Measurements from ENCODE around the gene ERAL1.
"Not testable (repeated sequence)": the region's sequence is repeated elsewhere in the genome, so short reads cannot be mapped to it uniquely, and the experiment has no call there.

Gene ERAL1

DNA sequence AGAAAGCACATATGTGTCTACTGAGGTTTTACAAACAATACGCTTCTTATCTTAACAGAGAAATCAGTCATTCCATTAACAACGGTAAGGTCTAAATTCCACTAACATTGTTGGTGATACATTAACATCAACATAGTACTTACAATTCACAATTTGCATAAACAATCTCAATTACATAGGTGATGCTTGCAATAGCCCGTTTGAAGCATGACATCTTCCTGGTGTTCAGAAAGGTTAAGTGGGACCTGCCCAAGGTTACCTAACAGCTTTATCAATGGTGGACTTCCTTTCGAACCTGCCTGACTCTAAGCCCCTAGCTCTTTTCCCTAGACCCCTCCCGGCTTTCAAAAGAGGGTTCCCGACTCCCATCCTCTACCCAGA, 12.9 kb upstream of the ERAL1 start:
- H3K27me3 Mint-ChIP-seq = no peaks in the 10 kb centered on the region
- H3K4me1 Mint-ChIP-seq (ENCODE audit: low read depth) = peaks cover 21% of the 10 kb centered on the region
- H3K27ac Mint-ChIP-seq = peak overlapping the region; percentile 96
- peak overlapping the region; percentile 100 for H3K4me3 Mint-ChIP-seq
- no peaks in the 10 kb centered on the region for H3K36me3 Mint-ChIP-seq
- no peaks in the 10 kb centered on the region for H3K9me3 Mint-ChIP-seq (ENCODE audit: low read depth)

DNA sequence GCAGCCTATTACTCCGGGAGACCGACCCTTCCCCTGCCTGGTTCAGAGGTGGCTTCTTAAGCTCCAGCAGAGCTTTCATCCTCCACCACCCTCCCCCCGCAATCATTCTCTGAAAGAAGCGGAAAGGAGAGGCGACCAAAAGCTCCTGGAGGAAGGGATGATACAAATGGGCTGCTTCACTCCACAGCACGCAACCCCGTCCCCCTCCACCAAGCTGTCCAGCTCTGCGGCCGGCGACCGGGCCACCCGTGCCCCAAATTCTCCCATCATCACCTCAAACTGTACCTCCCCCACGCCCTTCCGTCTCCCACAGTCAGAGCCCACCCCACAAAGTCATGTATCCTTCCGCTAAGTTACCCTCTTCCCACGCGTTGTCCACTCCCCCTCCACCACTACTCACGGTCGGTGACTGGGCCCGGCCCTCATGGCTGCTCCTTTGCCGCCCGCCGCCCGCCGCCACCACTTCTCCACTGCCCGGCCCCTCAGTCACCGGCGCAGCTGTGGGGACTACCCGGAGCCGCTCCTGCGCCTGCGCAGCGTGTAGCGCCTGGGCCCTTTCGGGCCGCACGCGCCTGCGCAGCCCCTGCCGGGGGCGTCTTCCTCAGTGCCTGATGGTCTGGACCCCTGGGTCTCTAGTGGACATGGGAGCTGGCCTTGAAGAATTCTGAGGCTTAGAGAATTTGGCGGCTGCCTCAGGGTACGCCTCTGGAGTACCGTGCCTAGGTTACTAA, 12.4 kb upstream of the ERAL1 start, which contains the start of gene FAM222B:
Gene FAM222B (minus strand): TSS at position 509 of the 731 bp plus-strand sequence. CDS start 76,123 bp downstream, outside the sequence.
- Mint-ChIP-seq H3K27me3 (no peaks in the 10 kb centered on the region), H3K36me3 (no peaks in the 10 kb centered on the region), H3K4me3 (peak within 1 kb of the TSS; percentile 100), H3K27ac (peak within 1 kb of the TSS; percentile 96), H3K4me1 (ENCODE audit: low read depth) (peaks cover 21% of the 10 kb centered on the region), H3K9me3 (ENCODE audit: low read depth) (no peaks in the 10 kb centered on the region)

DNA sequence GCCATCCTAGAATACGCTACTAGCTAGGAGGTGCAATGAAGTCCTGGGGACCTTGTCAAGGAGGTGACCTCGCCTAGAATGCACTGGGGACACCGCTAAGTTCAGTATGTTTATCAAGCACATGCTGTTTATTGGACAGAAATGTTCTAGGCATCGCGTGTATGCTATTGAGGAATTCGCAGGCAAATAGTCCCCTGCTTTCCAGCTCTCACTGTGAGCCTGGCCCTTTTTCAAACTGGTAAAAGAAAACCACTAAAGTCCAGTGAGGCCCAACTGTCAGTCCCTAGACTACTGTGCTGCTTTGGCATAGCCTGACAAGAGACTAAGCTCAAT, 11.0 kb upstream of the ERAL1 start:
- Mint-ChIP-seq H3K9me3 (ENCODE audit: low read depth) (no peaks in the 10 kb centered on the region), H3K27ac (peak overlapping the region; percentile 64)

GRCh38 chr17:28846231-28846630, 8.6 kb upstream of the ERAL1 start:
- no peaks in the 10 kb centered on the region for H3K9me3 Mint-ChIP-seq (ENCODE audit: low read depth)
- H3K27me3 Mint-ChIP-seq = no peaks in the 10 kb centered on the region
- no peaks in the 10 kb centered on the region for H3K36me3 Mint-ChIP-seq
- peaks cover 9% of the 10 kb centered on the region for H3K4me1 Mint-ChIP-seq (ENCODE audit: low read depth)
- H3K27ac Mint-ChIP-seq = no peak overlapping the region
- H3K4me3 Mint-ChIP-seq = no peak overlapping the region

More for the DNA sequence above, 11.0 kb upstream of the ERAL1 start:
- H3K27me3 Mint-ChIP-seq = no peaks in the 10 kb centered on the region
- H3K36me3 Mint-ChIP-seq = no peaks in the 10 kb centered on the region
- peak overlapping the region; percentile 63 for H3K4me3 Mint-ChIP-seq
- peaks cover 21% of the 10 kb centered on the region for H3K4me1 Mint-ChIP-seq (ENCODE audit: low read depth)

GRCh38 chr17:28846699-28847098, 8.1 kb upstream of the ERAL1 start:
- not testable (repeated sequence) for H3K4me3 Mint-ChIP-seq; H3K27me3 Mint-ChIP-seq; H3K9me3 Mint-ChIP-seq (ENCODE audit: low read depth); H3K27ac Mint-ChIP-seq; H3K4me1 Mint-ChIP-seq (ENCODE audit: low read depth); H3K36me3 Mint-ChIP-seq

- H3K36me3 Mint-ChIP-seq; H3K4me3 Mint-ChIP-seq; H3K27me3 Mint-ChIP-seq; H3K9me3 Mint-ChIP-seq (ENCODE audit: low read depth); H3K27ac Mint-ChIP-seq; H3K4me1 Mint-ChIP-seq (ENCODE audit: low read depth): not testable (repeated sequence)
Observed at GRCh38 chr17:28848667-28849066, 6.1 kb upstream of the ERAL1 start.

GRCh38 chr17:28849281-28849680, 5.5 kb upstream of the ERAL1 start:
- Mint-ChIP-seq H3K27me3 (no peaks in the 10 kb centered on the region), H3K36me3 (no peaks in the 10 kb centered on the region), H3K9me3 (ENCODE audit: low read depth) (no peaks in the 10 kb centered on the region), H3K4me1 (ENCODE audit: low read depth) (peaks cover 3% of the 10 kb centered on the region), H3K4me3 (no peak overlapping the region), H3K27ac (no peak overlapping the region)

DNA sequence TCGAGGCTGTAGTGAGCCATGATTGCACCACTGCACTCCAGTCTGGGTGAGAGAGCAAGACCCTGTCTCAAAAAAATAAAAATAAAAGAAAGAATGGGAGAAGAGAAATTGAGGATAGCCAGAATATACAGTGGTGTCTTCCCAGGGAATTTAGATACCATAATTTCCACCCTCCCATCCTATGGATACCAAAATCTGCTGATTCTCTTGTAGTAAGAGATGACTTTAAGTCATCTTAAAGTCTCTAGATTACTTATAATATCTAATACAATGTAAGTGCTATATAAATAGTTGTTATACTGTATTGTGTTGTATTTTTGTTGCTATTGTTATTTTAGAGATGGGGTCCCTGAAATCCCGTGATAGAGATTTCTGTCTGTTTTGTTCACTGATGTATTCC, 1.5 kb upstream of the ERAL1 start:
- Mint-ChIP-seq H3K4me3 (peak overlapping the region; percentile 52), H3K4me1 (ENCODE audit: low read depth) (peaks cover 15% of the 10 kb centered on the region), H3K27me3 (no peaks in the 10 kb centered on the region), H3K9me3 (ENCODE audit: low read depth) (no peaks in the 10 kb centered on the region), H3K27ac (peak overlapping the region; percentile 16), H3K36me3 (peaks cover 2% of the 10 kb centered on the region)

DNA sequence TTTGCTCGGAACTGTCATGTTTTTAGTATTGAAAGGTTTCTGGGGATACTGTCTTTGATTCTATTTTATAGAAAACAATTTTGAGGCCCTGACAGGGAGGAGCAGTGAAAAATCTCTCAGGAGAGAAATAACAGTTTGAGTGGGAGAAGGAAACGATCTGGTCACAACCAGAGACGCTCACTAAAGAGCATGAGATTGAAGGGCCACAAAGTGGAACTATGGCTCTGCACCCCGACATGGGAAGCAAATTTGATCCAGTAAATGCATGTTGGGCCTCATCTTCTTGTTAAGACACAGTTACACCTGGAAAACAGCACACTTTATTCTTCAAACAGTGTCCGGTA, 492 bp downstream of the ERAL1 start:
- H3K9me3 Mint-ChIP-seq (ENCODE audit: low read depth) = no peaks in the 10 kb centered on the region
- H3K4me3 Mint-ChIP-seq = peak overlapping the region; percentile 91
- H3K27ac Mint-ChIP-seq = peak overlapping the region; percentile 94
- no peaks in the 10 kb centered on the region for H3K27me3 Mint-ChIP-seq
- peaks cover 2% of the 10 kb centered on the region for H3K36me3 Mint-ChIP-seq
- H3K4me1 Mint-ChIP-seq (ENCODE audit: low read depth) = peaks cover 17% of the 10 kb centered on the region

GRCh38 chr17:28856028-28856574, 1.3 kb downstream of the ERAL1 start:
- Mint-ChIP-seq H3K36me3 (peaks cover 2% of the 10 kb centered on the region), H3K4me1 (ENCODE audit: low read depth) (peaks cover 17% of the 10 kb centered on the region), H3K4me3 (peak overlapping the region; percentile 91), H3K27me3 (no peaks in the 10 kb centered on the region), H3K27ac (no peak overlapping the region), H3K9me3 (ENCODE audit: low read depth) (no peaks in the 10 kb centered on the region)

DNA sequence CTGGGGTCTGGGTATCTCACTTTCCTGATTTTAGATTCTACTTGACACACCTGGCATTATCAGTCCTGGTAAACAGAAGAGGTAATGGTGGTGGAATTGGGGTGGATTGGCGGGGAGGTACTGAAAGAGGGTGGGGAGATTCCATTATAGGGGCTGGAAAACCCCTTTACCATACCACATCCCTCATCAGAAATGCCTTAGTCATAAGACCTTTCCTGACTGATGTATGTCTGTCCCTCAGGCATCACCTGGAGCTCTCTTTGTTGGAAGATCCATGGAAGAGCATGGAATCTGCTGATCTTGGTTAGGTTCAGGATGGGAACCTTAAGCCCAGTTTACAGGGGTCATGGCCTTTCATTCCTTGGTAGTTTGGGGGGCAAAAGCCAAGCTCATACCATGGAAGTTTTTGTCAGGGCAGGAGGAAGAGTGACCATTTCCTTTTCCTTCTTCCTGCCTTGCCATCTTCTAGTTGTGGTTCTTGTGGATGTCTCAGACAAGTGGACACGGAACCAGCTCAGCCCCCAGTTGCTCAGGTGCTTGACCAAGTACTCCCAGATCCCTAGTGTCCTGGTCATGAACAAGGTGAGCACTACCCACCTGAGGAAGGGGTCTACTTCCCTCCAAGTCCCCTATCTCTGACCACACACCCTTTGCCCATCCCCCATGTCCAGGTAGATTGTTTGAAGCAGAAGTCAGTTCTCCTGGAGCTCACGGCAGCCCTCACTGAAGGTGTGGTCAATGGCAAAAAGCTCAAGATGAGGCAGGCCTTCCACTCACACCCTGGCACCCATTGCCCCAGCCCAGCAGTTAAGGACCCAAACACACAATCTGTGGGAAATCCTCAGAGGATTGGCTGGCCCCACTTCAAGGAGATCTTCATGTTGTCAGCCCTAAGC, 3.3 kb downstream of the ERAL1 start:
- H3K9me3 Mint-ChIP-seq (ENCODE audit: low read depth) = no peaks in the 10 kb centered on the region
- H3K36me3 Mint-ChIP-seq = peaks cover 2% of the 10 kb centered on the region
- H3K4me1 Mint-ChIP-seq (ENCODE audit: low read depth) = peaks cover 17% of the 10 kb centered on the region
- peak overlapping the region; percentile 80 for H3K27ac Mint-ChIP-seq
- H3K4me3 Mint-ChIP-seq = peak overlapping the region; percentile 46
- no peaks in the 10 kb centered on the region for H3K27me3 Mint-ChIP-seq

DNA sequence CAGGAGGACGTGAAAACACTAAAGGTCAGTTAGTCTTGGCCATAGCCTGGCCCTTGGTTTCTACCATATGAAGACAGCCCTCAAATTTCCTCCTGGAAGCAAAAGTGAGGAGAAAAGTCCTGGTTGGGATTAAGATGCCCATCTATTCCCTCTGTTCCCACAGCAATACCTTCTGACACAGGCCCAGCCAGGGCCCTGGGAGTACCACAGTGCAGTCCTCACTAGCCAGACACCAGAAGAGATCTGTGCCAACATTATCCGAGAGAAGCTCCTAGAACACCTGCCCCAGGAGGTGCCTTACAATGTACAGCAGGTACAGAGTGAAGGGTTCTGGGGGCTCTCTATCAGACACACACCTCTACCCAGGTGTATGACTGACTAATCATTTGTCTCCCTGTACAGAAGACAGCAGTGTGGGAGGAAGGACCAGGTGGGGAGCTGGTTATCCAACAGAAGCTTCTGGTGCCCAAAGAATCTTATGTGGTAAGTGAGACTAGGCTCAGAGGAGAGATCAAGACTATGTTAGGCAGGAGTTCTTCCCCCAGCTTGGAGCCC, 4.1 kb downstream of the ERAL1 start:
- Mint-ChIP-seq H3K4me1 (ENCODE audit: low read depth) (peaks cover 15% of the 10 kb centered on the region), H3K36me3 (peaks cover 2% of the 10 kb centered on the region), H3K9me3 (ENCODE audit: low read depth) (no peaks in the 10 kb centered on the region), H3K27ac (peak overlapping the region; percentile 34), H3K4me3 (no peak overlapping the region), H3K27me3 (no peaks in the 10 kb centered on the region)

DNA sequence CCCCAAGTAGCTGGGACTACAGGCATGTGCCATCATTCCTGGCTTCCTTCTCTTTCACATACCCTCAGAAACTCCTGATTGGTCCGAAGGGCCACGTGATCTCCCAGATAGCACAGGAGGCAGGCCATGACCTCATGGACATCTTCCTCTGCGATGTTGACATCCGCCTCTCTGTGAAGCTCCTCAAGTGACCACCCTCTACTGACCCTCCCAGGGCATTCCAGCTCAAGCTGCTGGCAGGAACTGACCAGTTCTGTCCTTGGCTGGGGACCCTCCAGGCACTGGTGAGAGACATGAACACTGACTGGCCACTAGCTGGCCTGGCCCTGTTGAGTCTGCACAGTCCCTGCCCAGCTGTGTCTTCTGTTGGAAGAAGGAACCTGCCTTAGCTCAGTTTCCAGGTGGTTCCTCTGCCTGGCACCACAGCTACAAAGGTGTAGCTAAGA, 5.6 kb downstream of the ERAL1 start:
- Mint-ChIP-seq H3K27ac (no peak overlapping the region), H3K36me3 (peaks cover 2% of the 10 kb centered on the region), H3K9me3 (ENCODE audit: low read depth) (no peaks in the 10 kb centered on the region), H3K27me3 (no peaks in the 10 kb centered on the region), H3K4me3 (no peak overlapping the region), H3K4me1 (ENCODE audit: low read depth) (peaks cover 8% of the 10 kb centered on the region)

DNA sequence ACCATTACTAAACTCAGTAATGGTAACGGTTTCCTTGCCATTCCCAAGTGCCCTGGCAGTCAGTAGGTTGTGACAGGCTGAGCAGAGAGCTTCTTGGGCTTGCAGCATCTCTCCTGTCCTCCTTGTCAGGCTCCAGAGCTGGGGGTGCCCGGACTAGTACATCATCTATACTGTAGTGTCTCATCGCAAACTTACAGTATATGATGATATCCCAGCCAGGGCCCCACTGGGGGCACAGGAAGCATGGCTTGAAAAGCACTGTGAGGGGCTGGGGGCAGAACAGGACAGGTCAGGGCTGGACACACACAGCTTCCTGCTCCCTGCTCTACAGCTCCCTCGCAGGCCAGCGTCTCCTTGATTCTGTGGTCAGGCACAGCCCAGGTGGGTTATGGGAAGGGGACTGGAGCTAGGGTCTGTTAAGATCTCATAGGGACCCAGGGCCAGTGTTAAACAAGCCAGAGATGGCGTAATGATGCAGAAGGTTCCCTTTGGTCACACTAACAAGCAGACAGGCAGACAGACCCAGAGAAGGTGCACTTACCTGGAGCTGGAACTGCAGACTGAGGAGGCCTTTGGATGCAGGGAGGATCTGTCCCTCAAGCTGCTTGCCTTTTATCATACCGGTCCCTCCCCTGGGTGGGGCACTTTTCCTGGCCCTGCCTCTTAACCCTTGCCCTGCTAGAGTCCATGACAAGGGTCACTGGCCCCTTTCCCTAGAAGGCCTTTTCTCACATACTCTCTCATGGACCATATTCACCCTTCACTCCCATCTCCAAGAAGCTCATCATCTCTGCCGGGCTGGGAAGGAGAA, 6.8 kb downstream of the ERAL1 start:
- H3K27me3 Mint-ChIP-seq = no peaks in the 10 kb centered on the region
- H3K9me3 Mint-ChIP-seq (ENCODE audit: low read depth) = no peaks in the 10 kb centered on the region
- H3K36me3 Mint-ChIP-seq = peaks cover 2% of the 10 kb centered on the region

More for the DNA sequence above, 6.8 kb downstream of the ERAL1 start:
- H3K27ac Mint-ChIP-seq = no peak overlapping the region
- H3K4me1 Mint-ChIP-seq (ENCODE audit: low read depth) = peaks cover 8% of the 10 kb centered on the region
- no peak overlapping the region for H3K4me3 Mint-ChIP-seq

All from activated naive CD8-positive, alpha-beta T cell (primary cell).